Neural cell (in vitro differentiated cells): ENCODE results near the gene UBP1.
"Not testable (repeated sequence)": the region's sequence is repeated elsewhere in the genome, so short reads cannot be mapped to it uniquely, and the experiment has no call there.

ENCODE experiments used
- EP300 ChIP-seq: fragments of 450-650 bp; conservative IDR thresholded peaks from 2 replicates; pipeline ENCODE4 v1.6.1; 2014; ENCODE audit warnings: antibody characterized with exemption, mild to moderate bottlenecking, moderate library complexity; ENCODE audit not compliant: poor library complexity, severe bottlenecking
- POLR2AphosphoS5 ChIP-seq: IDR thresholded peaks from 2 replicates; pipeline ENCODE4 v1.6.1; 2012
- TF ChIP-seq, protein P1 (sequence below): fragments of 450-650 bp; IDR thresholded peaks from 2 replicates; pipeline ENCODE4 v1.5.1; 2014; ENCODE audit warnings: antibody characterized with exemption, mild to moderate bottlenecking, moderate library complexity; ENCODE audit not compliant: poor library complexity, severe bottlenecking

DNA sequence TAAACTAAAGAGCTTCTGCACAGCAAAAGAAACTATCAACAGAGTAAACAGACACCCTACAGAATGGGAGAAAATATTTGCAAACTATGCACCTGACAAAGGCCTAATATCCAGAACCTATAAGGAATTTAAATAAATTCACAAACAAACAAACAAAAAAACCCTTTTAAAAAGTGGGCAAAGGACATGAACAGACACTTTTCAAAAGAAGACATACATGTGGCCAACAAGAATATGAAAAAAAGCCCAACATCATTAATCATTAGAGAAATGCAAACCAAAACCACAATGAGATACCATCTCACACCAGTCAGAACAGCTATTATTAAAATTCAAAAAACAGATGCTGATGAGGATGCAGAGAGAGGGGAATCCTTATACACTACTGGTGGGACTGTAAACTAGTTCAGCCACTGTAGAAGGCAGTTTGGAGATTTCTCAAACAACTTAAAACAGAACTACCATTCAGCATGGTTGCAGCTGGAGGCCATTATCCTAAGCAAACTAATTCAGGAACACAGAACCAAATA is 101.2 kb downstream of the UBP1 start:
- TF ChIP-seq, protein P1, sequence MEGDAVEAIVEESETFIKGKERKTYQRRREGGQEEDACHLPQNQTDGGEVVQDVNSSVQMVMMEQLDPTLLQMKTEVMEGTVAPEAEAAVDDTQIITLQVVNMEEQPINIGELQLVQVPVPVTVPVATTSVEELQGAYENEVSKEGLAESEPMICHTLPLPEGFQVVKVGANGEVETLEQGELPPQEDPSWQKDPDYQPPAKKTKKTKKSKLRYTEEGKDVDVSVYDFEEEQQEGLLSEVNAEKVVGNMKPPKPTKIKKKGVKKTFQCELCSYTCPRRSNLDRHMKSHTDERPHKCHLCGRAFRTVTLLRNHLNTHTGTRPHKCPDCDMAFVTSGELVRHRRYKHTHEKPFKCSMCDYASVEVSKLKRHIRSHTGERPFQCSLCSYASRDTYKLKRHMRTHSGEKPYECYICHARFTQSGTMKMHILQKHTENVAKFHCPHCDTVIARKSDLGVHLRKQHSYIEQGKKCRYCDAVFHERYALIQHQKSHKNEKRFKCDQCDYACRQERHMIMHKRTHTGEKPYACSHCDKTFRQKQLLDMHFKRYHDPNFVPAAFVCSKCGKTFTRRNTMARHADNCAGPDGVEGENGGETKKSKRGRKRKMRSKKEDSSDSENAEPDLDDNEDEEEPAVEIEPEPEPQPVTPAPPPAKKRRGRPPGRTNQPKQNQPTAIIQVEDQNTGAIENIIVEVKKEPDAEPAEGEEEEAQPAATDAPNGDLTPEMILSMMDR: not testable (repeated sequence)
- not testable (repeated sequence) for TF ChIP-seq POLR2AphosphoS5, EP300
